Fibroblast of villous mesenchyme (primary cell): ENCODE measurements around the gene ITPA. TPM values are rescaled to one million over a fixed set of nuclear protein-coding genes. Genes with fewer than 3 reads are reported as not detected.

Experiments used
- DNase-seq: peaks from one replicate; pipeline ENCODE4 v3.0.0-alpha.2; 2010; ENCODE audit warnings: low read depth
- H3K4me3 ChIP-seq: 2 replicates; pipeline ENCODE4 v1.5.1; 2011; ENCODE audit warnings: low read depth, mild to moderate bottlenecking, low read length
- total RNA-seq: library from RNA; depleted of rRNA; stranded (reverse); fragments of >200 nt; gene quantifications from 2 replicates; pipeline ENCODE4 v1.2.3, GENCODE V29; 2012
- TF ChIP-seq, protein P1 (sequence below): IDR thresholded peaks from 2 replicates; pipeline ENCODE4 v1.5.1; 2012; ENCODE audit warnings: low read depth, mild to moderate bottlenecking, low read length; ENCODE audit not compliant: insufficient read depth

ITPA gene
- total RNA-seq, 1 donor = 29.8 TPM

GRCh38 chr20:3222635-3223600 is 13.6 kb downstream of the ITPA start:
- no peak for DNase-seq
- TF ChIP-seq, protein P1, sequence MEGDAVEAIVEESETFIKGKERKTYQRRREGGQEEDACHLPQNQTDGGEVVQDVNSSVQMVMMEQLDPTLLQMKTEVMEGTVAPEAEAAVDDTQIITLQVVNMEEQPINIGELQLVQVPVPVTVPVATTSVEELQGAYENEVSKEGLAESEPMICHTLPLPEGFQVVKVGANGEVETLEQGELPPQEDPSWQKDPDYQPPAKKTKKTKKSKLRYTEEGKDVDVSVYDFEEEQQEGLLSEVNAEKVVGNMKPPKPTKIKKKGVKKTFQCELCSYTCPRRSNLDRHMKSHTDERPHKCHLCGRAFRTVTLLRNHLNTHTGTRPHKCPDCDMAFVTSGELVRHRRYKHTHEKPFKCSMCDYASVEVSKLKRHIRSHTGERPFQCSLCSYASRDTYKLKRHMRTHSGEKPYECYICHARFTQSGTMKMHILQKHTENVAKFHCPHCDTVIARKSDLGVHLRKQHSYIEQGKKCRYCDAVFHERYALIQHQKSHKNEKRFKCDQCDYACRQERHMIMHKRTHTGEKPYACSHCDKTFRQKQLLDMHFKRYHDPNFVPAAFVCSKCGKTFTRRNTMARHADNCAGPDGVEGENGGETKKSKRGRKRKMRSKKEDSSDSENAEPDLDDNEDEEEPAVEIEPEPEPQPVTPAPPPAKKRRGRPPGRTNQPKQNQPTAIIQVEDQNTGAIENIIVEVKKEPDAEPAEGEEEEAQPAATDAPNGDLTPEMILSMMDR = no peak
- no peak overlapping the region for H3K4me3 ChIP-seq

DNA sequence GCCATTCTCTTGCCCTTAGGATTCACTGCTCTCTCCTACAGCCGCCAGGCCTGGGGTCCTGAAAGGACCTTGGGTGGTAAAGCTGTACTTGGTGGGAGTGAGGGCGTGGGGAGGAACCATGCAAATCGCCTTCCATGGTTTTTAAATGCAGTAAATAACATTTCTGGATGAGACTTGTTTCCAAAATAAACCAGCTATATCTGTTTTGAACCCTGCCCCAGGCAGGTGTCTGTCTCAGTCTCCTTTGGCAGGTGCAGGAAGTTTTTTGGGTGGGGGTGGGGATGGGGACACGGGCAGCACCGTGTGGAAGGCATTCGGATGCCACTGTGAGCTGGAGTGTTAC is 14.3 kb downstream of the ITPA start:
- no peak overlapping the region for H3K4me3 ChIP-seq
- no peak for DNase-seq
- TF ChIP-seq, protein P1 = no peak

GRCh38 chr20:3223994-3224680 is 14.8 kb downstream of the ITPA start:
- DNase-seq = no peak
- H3K4me3 ChIP-seq = no peak overlapping the region
- TF ChIP-seq, protein P1 = no peak

GRCh38 chr20:3224681-3225421 is 15.6 kb downstream of the ITPA start:
- TF ChIP-seq, protein P1 = no peak

DNA sequence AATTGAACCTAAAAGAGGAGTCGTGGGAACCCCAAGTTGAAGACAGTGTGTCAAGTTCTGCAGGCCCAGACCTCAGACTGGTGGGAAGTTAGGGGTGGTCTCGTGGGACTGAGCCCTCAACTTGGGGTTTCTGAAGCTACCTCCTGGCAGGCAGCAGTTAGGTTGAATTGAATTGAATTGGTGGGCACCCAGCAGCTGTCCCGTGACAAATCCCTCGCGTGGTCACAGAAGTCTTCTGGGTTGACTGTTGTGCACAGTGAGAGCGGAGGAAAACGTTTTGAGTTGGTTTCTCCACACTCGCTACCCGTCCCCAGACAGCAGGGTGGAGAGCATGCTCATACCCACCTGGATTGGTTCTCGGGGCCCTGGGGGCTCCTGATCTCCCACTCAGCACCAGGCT is 16.8 kb downstream of the ITPA start:
- TF ChIP-seq, protein P1 = no peak
- no peak for DNase-seq
- no peak overlapping the region for H3K4me3 ChIP-seq

More at GRCh38 chr20:3224681-3225421, 15.6 kb downstream of the ITPA start:
- H3K4me3 ChIP-seq = no peak overlapping the region
- no peak for DNase-seq

DNA sequence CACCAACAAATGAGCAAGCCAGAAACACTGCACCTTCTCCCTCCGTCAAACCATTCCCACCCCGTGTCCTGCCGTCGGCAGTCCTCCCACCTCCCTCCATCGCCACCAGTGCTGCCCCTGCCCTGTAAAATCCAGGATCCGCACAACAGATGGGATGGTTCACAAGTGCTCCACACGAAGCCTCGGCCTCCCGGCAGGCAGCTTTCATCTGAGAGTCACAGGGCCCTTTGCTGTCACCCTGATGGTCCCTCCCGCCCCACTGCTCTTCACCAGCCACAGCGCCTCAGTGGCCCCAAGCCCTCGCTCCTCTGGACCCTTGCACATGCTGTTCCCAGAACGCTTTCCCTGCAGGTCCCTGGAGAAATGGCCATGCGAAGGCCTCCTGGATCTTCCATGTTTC is 17.6 kb downstream of the ITPA start:
- no peak for DNase-seq
- TF ChIP-seq, protein P1 = no peak
- no peak overlapping the region for H3K4me3 ChIP-seq
